SK-N-SH (cell line): ENCODE data around the gene ABR.

Experiments
- EP300 ChIP-seq, 2 experiments: IDR thresholded peaks; 2 replicates each; pipeline versions ENCODE4 v1.4.0 to v1.6.1; 2012; ENCODE audit warnings: borderline replicate concordance in 1 of 2, low read depth in 1 of 2, low read length in 1 of 2
- TAF1 ChIP-seq: IDR thresholded peaks from 2 replicates; pipeline ENCODE4 v1.6.1; 2012; ENCODE audit warnings: low read depth, mild to moderate bottlenecking, low read length, moderate library complexity, borderline replicate concordance

DNA sequence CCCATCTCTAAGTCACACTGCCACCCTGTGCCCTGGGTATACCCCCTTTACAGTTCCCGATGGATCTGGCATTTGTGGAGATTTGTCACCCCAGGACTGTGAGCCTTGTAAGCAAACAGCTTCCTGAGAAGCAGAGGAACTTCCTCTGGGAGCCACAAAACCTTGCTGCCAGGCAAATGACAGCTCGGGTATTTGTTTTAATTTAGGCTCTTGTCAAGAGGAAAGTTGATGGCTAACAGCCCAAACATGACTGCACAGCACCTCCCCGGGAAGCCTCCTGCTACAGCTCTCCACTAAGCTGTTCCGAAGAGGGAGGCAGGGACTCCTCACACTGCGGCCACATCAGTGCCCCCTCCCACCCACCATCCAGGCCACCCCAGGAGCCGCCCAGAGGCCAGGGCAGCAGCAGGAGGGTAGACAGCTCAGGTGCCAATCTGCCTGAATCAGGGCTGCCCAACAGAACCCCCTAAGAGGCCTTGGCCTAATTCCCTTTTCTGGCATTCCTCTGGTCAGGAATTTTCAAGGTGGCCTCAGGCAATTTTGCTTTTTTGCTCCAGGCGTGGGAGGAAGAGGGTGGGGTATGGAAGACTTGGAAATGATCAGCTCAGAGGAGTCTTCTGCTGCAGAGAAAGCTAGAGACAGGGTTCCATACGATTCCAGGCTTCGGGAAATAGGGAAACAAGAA is 2.6 kb downstream of the ABR start:
- TF ChIP-seq EP300 (IDR thresholded peaks at IDR 0.05; ENCODE audit: borderline replicate concordance in 1 of 2, low read depth in 1 of 2, low read length in 1 of 2) (no peak), TAF1 (no peak)
